Measurements from ENCODE around the gene PTPRK. TPM values are rescaled to one million over a fixed set of nuclear protein-coding genes. Genes with fewer than 3 reads are reported as not detected.

Gene PTPRK
- total RNA-seq, 1 experiment from 2014 or later, result 34.2 TPM

DNA sequence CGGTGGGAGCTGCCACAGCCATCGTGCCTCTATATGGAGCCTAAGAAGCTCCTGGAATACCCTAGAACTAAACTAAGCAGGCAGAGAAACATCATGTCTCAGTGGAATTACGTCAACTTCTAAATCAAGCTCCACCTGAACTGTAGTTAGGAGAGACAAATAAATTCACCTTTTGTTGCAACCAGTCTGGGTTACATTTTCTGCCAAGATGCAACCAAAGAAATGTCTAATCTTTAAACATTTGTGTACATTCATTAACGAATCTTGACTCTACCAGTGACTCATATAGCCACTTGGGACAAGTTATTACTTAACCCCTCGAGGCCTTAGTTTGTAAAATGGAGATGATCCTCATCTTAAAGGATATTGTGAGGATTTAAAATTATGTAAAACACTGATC is 8.9 kb downstream of the PTPRK start:
- BruUV-seq (replicated peaks), result no TSS peak
- H2AFZ ChIP-seq (ENCODE audit: low read depth, low read length, poor library complexity, severe bottlenecking), result no peak overlapping the region
- ChIA-PET POLR2A (interaction anchor here (1.0 kb wide), 1 partner anchor 13 kb away, joined by 3 read pairs; no protein-coding TSS in a partner anchor), RAD21 (ENCODE audit: low non-redundant PET in 1 of 2, low total read pairs in 2 of 2, uncharacterized antibody in 2 of 2, unreplicated experiment in 2 of 2) (no interaction called here), CTCF (no interaction called here)
- DNase-seq (ENCODE audit: low read depth, low spot score), result no peak
- no peaks in the 10 kb centered on the region for H3K27me3 ChIP-seq (ENCODE audit: insufficient read depth, low read length)
- no peaks in the 10 kb centered on the region for H3K9me3 ChIP-seq (ENCODE audit: control insufficient read depth in 1 of 2, insufficient read depth in 1 of 2, low read depth in 1 of 2, low read length in 2 of 2)
- TF ChIP-seq ZNF274 (IDR thresholded peaks at IDR 0.05; ENCODE audit: low read depth, low read length) (no peak), ELF1 (IDR thresholded peaks at IDR 0.05; ENCODE audit: borderline replicate concordance, low read depth) (no peak), REST (IDR thresholded peaks at IDR 0.05; ENCODE audit: low read depth) (no peak), MAX (IDR thresholded peaks at IDR 0.05) (no peak), ATF3 (IDR thresholded peaks at IDR 0.05) (no peak), RAD21 (IDR thresholded peaks at IDR 0.05; ENCODE audit: low read depth) (no peak), SP1 (IDR thresholded peaks at IDR 0.05; ENCODE audit: low read depth) (no peak), EZH2phosphoT487 (IDR thresholded peaks at IDR 0.05; ENCODE audit: borderline replicate concordance) (no peak), FOSL1 (IDR thresholded peaks at IDR 0.05; ENCODE audit: low read depth) (no peak), SRF (IDR thresholded peaks at IDR 0.05; ENCODE audit: low read depth) (no peak)
- TF ChIP-seq, protein P1, sequence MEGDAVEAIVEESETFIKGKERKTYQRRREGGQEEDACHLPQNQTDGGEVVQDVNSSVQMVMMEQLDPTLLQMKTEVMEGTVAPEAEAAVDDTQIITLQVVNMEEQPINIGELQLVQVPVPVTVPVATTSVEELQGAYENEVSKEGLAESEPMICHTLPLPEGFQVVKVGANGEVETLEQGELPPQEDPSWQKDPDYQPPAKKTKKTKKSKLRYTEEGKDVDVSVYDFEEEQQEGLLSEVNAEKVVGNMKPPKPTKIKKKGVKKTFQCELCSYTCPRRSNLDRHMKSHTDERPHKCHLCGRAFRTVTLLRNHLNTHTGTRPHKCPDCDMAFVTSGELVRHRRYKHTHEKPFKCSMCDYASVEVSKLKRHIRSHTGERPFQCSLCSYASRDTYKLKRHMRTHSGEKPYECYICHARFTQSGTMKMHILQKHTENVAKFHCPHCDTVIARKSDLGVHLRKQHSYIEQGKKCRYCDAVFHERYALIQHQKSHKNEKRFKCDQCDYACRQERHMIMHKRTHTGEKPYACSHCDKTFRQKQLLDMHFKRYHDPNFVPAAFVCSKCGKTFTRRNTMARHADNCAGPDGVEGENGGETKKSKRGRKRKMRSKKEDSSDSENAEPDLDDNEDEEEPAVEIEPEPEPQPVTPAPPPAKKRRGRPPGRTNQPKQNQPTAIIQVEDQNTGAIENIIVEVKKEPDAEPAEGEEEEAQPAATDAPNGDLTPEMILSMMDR (IDR thresholded peaks at IDR 0.05 in 2 of 3, conservative IDR thresholded peaks at IDR 0.05 in 1 of 3; ENCODE audit: borderline replicate concordance in 1 of 3, insufficient read depth in 1 of 3, low read depth in 2 of 3, low read length in 2 of 3), result no peak
- TF ChIP-seq, protein P2, sequence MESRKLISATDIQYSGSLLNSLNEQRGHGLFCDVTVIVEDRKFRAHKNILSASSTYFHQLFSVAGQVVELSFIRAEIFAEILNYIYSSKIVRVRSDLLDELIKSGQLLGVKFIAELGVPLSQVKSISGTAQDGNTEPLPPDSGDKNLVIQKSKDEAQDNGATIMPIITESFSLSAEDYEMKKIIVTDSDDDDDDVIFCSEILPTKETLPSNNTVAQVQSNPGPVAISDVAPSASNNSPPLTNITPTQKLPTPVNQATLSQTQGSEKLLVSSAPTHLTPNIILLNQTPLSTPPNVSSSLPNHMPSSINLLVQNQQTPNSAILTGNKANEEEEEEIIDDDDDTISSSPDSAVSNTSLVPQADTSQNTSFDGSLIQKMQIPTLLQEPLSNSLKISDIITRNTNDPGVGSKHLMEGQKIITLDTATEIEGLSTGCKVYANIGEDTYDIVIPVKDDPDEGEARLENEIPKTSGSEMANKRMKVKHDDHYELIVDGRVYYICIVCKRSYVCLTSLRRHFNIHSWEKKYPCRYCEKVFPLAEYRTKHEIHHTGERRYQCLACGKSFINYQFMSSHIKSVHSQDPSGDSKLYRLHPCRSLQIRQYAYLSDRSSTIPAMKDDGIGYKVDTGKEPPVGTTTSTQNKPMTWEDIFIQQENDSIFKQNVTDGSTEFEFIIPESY (IDR thresholded peaks at IDR 0.05; ENCODE audit: extremely low read depth, insufficient replicate concordance, low read length), result no peak
- no peaks in the 10 kb centered on the region for H3K36me3 ChIP-seq (ENCODE audit: control insufficient read depth in 1 of 2, insufficient read depth in 2 of 2, low read length in 2 of 2)
- H3K4me2 ChIP-seq (ENCODE audit: low read length), result peak overlapping the region; percentile 4; the same call in 1 of the 2 replicates
- no peak overlapping the region for H3K27ac ChIP-seq (ENCODE audit: low read depth, low read length)
- no peaks in the 10 kb centered on the region for H4K20me1 ChIP-seq (ENCODE audit: insufficient read depth)
- no peak for ATAC-seq
- intact Hi-C loops (cut with micrococcal nuclease), result loop anchor here (10.0 kb wide), 1 partner anchor 657 kb away; no protein-coding TSS in a partner anchor
- no peaks in the 10 kb centered on the region for H3K9me2 ChIP-seq (ENCODE audit: insufficient read depth)
- H3K4me1 ChIP-seq (ENCODE audit: control insufficient read depth in 1 of 2, insufficient read depth in 2 of 2, low read length in 2 of 2), result peaks cover 18 to 39% of the 10 kb centered on the region in 2 experiments; a peak in 3 of 4 replicates
- no peak overlapping the region for H3K9ac ChIP-seq (ENCODE audit: low read length)
- H3K79me2 ChIP-seq (ENCODE audit: insufficient read depth, low read length), result peaks cover 36% of the 10 kb centered on the region
- no peak overlapping the region for H3K4me3 ChIP-seq (replicated peaks in 1 of 2; ENCODE audit: low read depth in 1 of 2, low read length in 2 of 2)
